T-cell (primary cell): ENCODE data around the gene TRMT11. TPM values are rescaled to one million over a fixed set of nuclear protein-coding genes. Genes with fewer than 3 reads are reported as not detected.
"Not testable (repeated sequence)": the region's sequence is repeated elsewhere in the genome, so short reads cannot be mapped to it uniquely, and the experiment has no call there.

Experiments
- ATAC-seq, 4 experiments: fragments of 200-7000 bp in 3 of 4; fragments of 150-1000 bp in 1 of 4; cut with Tn5 transposase; replicated peaks in 1 of 4; 1 replicate in 3 of 4; 2 replicates in 1 of 4; pipeline ENCODE4 v1.10.0; 2021; ENCODE audit warnings: moderate library complexity in 3 of 4, mild to moderate bottlenecking in 2 of 4, moderate number of reproducible peaks in 1 of 4
- CTCF ChIA-PET, 2 donors: fragments of 300-600 bp; sonication (Branson Sonifier 250); formaldehyde crosslinking; loops; one replicate each; lab custom pipeline; 2022; ENCODE audit warnings: antibody characterized with exemption in 2 of 2; lab: Charles Lee
- POLR2A ChIA-PET, 2 donors: fragments of 300-600 bp; sonication (Branson Sonifier 250); formaldehyde crosslinking; loops; one replicate each; lab custom pipeline; 2022; ENCODE audit warnings: antibody characterized with exemption in 2 of 2; lab: Charles Lee
- DNase-seq, 35 experiments: peaks; one replicate each; pipeline versions ENCODE4 v3.0.0 to v3.0.0-alpha.2; 2013 to 2023
- H3K27ac ChIP-seq: one replicate; pipeline ENCODE4 v1.5.1; 2013; ENCODE audit warnings: low read length
- H3K27me3 ChIP-seq, 2 experiments: replicated peaks in 1 of 2; 1 replicate in 1 of 2; 2 replicates in 1 of 2; pipeline versions ENCODE4 v1.6.1 to v1.7.0; 2013; ENCODE audit warnings: low read length in 1 of 2, mixed read lengths in 1 of 2; ENCODE audit not compliant: control insufficient read depth in 2 of 2, insufficient read depth in 2 of 2; ENCODE audit errors: extremely low read depth in 1 of 2
- H3K36me3 ChIP-seq, 2 donors: 1 replicate in 1 of 2; 2 replicates in 1 of 2; pipeline versions ENCODE4 v1.6.1 to v1.7.0; 2013; ENCODE audit warnings: low read length in 1 of 2; ENCODE audit not compliant: control insufficient read depth in 2 of 2, insufficient read depth in 1 of 2; ENCODE audit errors: extremely low read depth in 1 of 2
- H3K4me1 ChIP-seq, 2 experiments: 1 replicate in 1 of 2; 2 replicates in 1 of 2; pipeline versions ENCODE4 v1.6.1 to v1.7.0; 2013; ENCODE audit warnings: low read length in 2 of 2, mixed read lengths in 1 of 2; ENCODE audit not compliant: insufficient read depth in 2 of 2, control insufficient read depth in 1 of 2; ENCODE audit errors: extremely low read depth in 1 of 2
- H3K4me3 ChIP-seq, 2 donors: 1 replicate in 1 of 2; 2 replicates in 1 of 2; pipeline versions ENCODE4 v1.5.1 to v1.7.0; 2013; ENCODE audit warnings: mild to moderate bottlenecking in 2 of 2, low read length in 1 of 2, moderate library complexity in 1 of 2; ENCODE audit not compliant: control insufficient read depth in 1 of 2; ENCODE audit errors: extremely low read depth in 1 of 2
- H3K9me3 ChIP-seq: 2 replicates; pipeline ENCODE4 v1.7.0; 2013
- H3K27ac Mint-ChIP-seq, 2 donors: one replicate each; pipeline ENCODE4 v1.8.0; 2020 to 2021; ENCODE audit warnings: mild to moderate bottlenecking in 2 of 2, mixed read lengths in 2 of 2
- H3K27me3 Mint-ChIP-seq, 2 donors: one replicate each; pipeline ENCODE4 v1.8.0; 2021 to 2022; ENCODE audit warnings: mixed read lengths in 2 of 2
- H3K36me3 Mint-ChIP-seq: one replicate; pipeline ENCODE4 v1.8.0; 2021; ENCODE audit warnings: mixed read lengths
- H3K4me1 Mint-ChIP-seq, 3 donors: one replicate each; pipeline ENCODE4 v1.8.0; 2020 to 2022; ENCODE audit warnings: mixed read lengths in 3 of 3, mild to moderate bottlenecking in 1 of 3
- H3K4me3 Mint-ChIP-seq, 3 donors: one replicate each; pipeline ENCODE4 v1.8.0; 2020 to 2022; ENCODE audit warnings: mild to moderate bottlenecking in 3 of 3, mixed read lengths in 3 of 3, moderate library complexity in 3 of 3
- H3K9me3 Mint-ChIP-seq, 3 donors: one replicate each; pipeline ENCODE4 v1.8.0; 2020 to 2022; ENCODE audit warnings: mixed read lengths in 3 of 3
- WGBS: methylation state at CpG from one replicate; pipeline ENCODE4 v1.1.5; 2013; ENCODE audit warnings: missing lambda C conversion rate; ENCODE audit not compliant: insufficient coverage; 5-methylcytosine and 5-hydroxymethylcytosine counted together
- total RNA-seq, 35 experiments: library from RNA in 6 of 35; stranded (reverse) in 6 of 35; fragments of 120-200 nt in 1 of 35; gene quantifications; one replicate each; pipeline versions ENCODE4 v1.2.1 to v1.2.4 and lab custom pipeline; 2013 to 2026

TRMT11 gene
- total RNA-seq, 5 donors from 2014 or later (not counting 1 experiment from before 2014, with no cell fraction given): 14.2 to 30.3 (median 21.6) TPM

GRCh38 chr6:126056355-126057004 is 70.1 kb downstream of the TRMT11 start:
- no peaks in the 10 kb centered on the region for H3K4me1 Mint-ChIP-seq
- H3K4me1 ChIP-seq: no peaks in the 10 kb centered on the region
- no peak overlapping the region for H3K27ac Mint-ChIP-seq
- peaks cover 59% of the 10 kb centered on the region for H3K36me3 Mint-ChIP-seq
- 100% methylated on average over 3 of the region's 5 CpGs for WGBS
- no peak for ATAC-seq
- no peaks in the 10 kb centered on the region for H3K27me3 Mint-ChIP-seq
- POLR2A ChIA-PET: no interaction called here
- peaks cover 0 to 6% (median 0%) of the 10 kb centered on the region in 3 donors for H3K9me3 Mint-ChIP-seq
- H3K9me3 ChIP-seq: no peaks in the 10 kb centered on the region
- no peaks in the 10 kb centered on the region for H3K36me3 ChIP-seq
- no peak overlapping the region for H3K27ac ChIP-seq
- CTCF ChIA-PET: no interaction called here
- H3K4me3 ChIP-seq: no peak overlapping the region
- no peaks in the 10 kb centered on the region for H3K27me3 ChIP-seq
- no peak overlapping the region for H3K4me3 Mint-ChIP-seq
- no peak for DNase-seq

GRCh38 chr6:126058085-126058484 is 71.7 kb downstream of the TRMT11 start:
- H3K9me3 Mint-ChIP-seq, H3K4me1 Mint-ChIP-seq, ATAC-seq, POLR2A ChIA-PET, H3K27me3 ChIP-seq, H3K4me3 Mint-ChIP-seq, H3K9me3 ChIP-seq, CTCF ChIA-PET, H3K36me3 ChIP-seq, H3K27ac Mint-ChIP-seq, H3K27me3 Mint-ChIP-seq, DNase-seq, H3K27ac ChIP-seq, H3K4me3 ChIP-seq, H3K4me1 ChIP-seq: not testable (repeated sequence)
- peaks cover 53% of the 10 kb centered on the region for H3K36me3 Mint-ChIP-seq
- no CpG with 5 or more reads among the region's 3 CpGs for WGBS

GRCh38 chr6:126060400-126060799 is 74.1 kb downstream of the TRMT11 start:
- no peak for ATAC-seq

GRCh38 chr6:126063512-126064146 is 77.3 kb downstream of the TRMT11 start:
- Mint-ChIP-seq H3K9me3 (no peaks in the 10 kb centered on the region), H3K27ac (no peak overlapping the region), H3K4me3 (no peak overlapping the region), H3K36me3 (peaks cover 64% of the 10 kb centered on the region), H3K27me3 (no peaks in the 10 kb centered on the region), H3K4me1 (no peaks in the 10 kb centered on the region)
- Histone ChIP-seq H3K4me1 (no peaks in the 10 kb centered on the region), H3K36me3 (no peaks in the 10 kb centered on the region), H3K4me3 (no peak overlapping the region), H3K27me3 (no peaks in the 10 kb centered on the region), H3K9me3 (no peaks in the 10 kb centered on the region), H3K27ac (no peak overlapping the region)
- ChIA-PET CTCF (no interaction called here), POLR2A (no interaction called here)
- WGBS: 86% methylated on average over 6 of the region's 6 CpGs
- no peak for ATAC-seq
- no peak for DNase-seq

More at GRCh38 chr6:126060400-126060799, 74.1 kb downstream of the TRMT11 start:
- no peaks in the 10 kb centered on the region for H3K9me3 ChIP-seq
- Mint-ChIP-seq H3K36me3 (peaks cover 66% of the 10 kb centered on the region), H3K4me1 (no peaks in the 10 kb centered on the region), H3K9me3 (peaks cover 0 to 6% (median 0%) of the 10 kb centered on the region in 3 donors), H3K27ac (no peak overlapping the region), H3K27me3 (no peaks in the 10 kb centered on the region), H3K4me3 (no peak overlapping the region)
- H3K4me1 ChIP-seq: no peaks in the 10 kb centered on the region
- H3K27ac ChIP-seq: no peak overlapping the region
- no peak for DNase-seq
- WGBS: 88% methylated on average over 4 of the region's 5 CpGs
- ChIA-PET POLR2A (no interaction called here), CTCF (no interaction called here)
- no peaks in the 10 kb centered on the region for H3K36me3 ChIP-seq
- no peaks in the 10 kb centered on the region for H3K27me3 ChIP-seq
- no peak overlapping the region for H3K4me3 ChIP-seq

- POLR2A ChIA-PET: interaction anchor here in 1 of 2 donors (0.5 kb wide), 1 partner anchor 170 kb away, joined by 3 read pairs; no protein-coding TSS in a partner anchor
- no CpG with 5 or more reads among the region's 4 CpGs for WGBS
- Mint-ChIP-seq H3K27me3 (no peaks in the 10 kb centered on the region), H3K9me3 (no peaks in the 10 kb centered on the region), H3K36me3 (peaks cover 65% of the 10 kb centered on the region), H3K27ac (no peak overlapping the region), H3K4me1 (no peaks in the 10 kb centered on the region), H3K4me3 (no peak overlapping the region)
- Histone ChIP-seq H3K4me1 (no peaks in the 10 kb centered on the region), H3K9me3 (no peaks in the 10 kb centered on the region), H3K4me3 (no peak overlapping the region), H3K36me3 (no peaks in the 10 kb centered on the region), H3K27me3 (no peaks in the 10 kb centered on the region), H3K27ac (no peak overlapping the region)
- no peak for DNase-seq
- no peak for ATAC-seq
- CTCF ChIA-PET: interaction anchor here in 1 of 2 donors (0.7 kb wide), 1 partner anchor 967 kb away, joined by 4 read pairs; no protein-coding TSS in a partner anchor
Observed at GRCh38 chr6:126064257-126064747, 78.0 kb downstream of the TRMT11 start.

- no peak for ATAC-seq
- Histone ChIP-seq H3K9me3 (no peaks in the 10 kb centered on the region), H3K27me3 (no peaks in the 10 kb centered on the region), H3K4me3 (no peak overlapping the region), H3K36me3 (no peaks in the 10 kb centered on the region), H3K4me1 (no peaks in the 10 kb centered on the region), H3K27ac (no peak overlapping the region)
- H3K4me3 Mint-ChIP-seq: no peak overlapping the region
- ChIA-PET POLR2A (interaction anchor here in 1 of 2 donors (0.5 kb wide), 1 partner anchor 170 kb away, joined by 3 read pairs; no protein-coding TSS in a partner anchor), CTCF (interaction anchor here in 1 of 2 donors (0.7 kb wide), 1 partner anchor 968 kb away, joined by 4 read pairs; no protein-coding TSS in a partner anchor)
- H3K4me1 Mint-ChIP-seq: no peaks in the 10 kb centered on the region
- no peaks in the 10 kb centered on the region for H3K9me3 Mint-ChIP-seq
- no peak for DNase-seq
- WGBS: 92% methylated on average over 3 of the region's 7 CpGs
- H3K27me3 Mint-ChIP-seq: no peaks in the 10 kb centered on the region
- no peak overlapping the region for H3K27ac Mint-ChIP-seq
- peaks cover 64% of the 10 kb centered on the region for H3K36me3 Mint-ChIP-seq
Observed at GRCh38 chr6:126064748-126065401, 78.5 kb downstream of the TRMT11 start.
